Prostate gland (tissue), 2 donors: Measurements from ENCODE around the gene PCBD2.

Experiments used
- CTCF ChIP-seq, 4 experiments: fragments of 200-600 bp in 2 of 4; fragments of 450-650 bp in 2 of 4; sonication (generic) in 2 of 4; IDR thresholded peaks; 1 replicate in 3 of 4; 2 replicates in 1 of 4; pipeline ENCODE4 v1.5.1; 2016 to 2019; ENCODE audit warnings: antibody characterized with exemption in 4 of 4, mild to moderate bottlenecking in 2 of 4, moderate library complexity in 2 of 4
- POLR2AphosphoS5 ChIP-seq: sonication (generic); formaldehyde crosslinking; IDR thresholded peaks from one replicate; pipeline ENCODE4 v1.6.1; 2017; ENCODE audit warnings: antibody characterized with exemption

DNA sequence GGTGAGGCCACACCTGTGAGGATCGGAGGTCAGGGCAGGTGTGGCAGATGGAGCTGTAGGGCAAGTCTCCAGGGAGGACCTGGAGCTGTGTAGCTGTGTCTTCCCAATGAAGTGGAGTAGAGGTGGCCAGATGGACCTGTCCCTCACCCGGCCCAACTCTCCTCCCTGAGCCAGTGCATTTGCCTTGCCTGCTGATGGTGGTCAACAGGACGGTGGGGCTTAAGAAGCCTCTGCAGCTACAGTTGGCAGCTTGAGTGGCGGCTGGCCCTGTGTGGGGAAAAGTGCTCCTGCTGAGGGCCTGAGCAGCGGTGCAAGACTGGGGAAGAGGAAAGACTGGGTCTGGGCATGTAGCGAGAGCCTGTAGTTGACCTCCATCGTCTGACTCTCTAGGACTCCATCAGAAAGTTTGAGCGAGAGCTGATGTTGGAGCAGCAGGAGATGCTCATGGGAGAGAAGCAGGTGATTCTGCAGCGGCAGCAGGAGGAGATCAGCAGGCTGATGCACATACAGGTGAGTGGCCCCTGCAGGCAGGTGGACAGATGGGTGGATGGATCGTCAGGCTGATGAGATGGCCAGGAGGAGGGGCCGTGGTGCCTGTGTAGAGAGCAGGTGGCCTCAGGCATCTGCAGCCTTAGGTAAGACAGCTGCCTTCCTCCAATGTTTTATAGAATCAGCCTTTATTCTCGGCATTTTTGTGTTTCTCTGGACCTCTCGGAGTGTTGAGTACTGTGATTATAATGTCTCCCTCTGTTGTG, 104.2 kb downstream of the PCBD2 start:
- no peak for TF ChIP-seq CTCF (IDR thresholded peaks at IDR 0.05)
- TF ChIP-seq POLR2AphosphoS5: no peak
